ENCODE data around the gene WNT11. TPM values are rescaled to one million over a fixed set of nuclear protein-coding genes. Genes with fewer than 3 reads are reported as not detected.
"Not testable (repeated sequence)": the region's sequence is repeated elsewhere in the genome, so short reads cannot be mapped to it uniquely, and the experiment has no call there.

The WNT11 gene
- total RNA-seq, 4 donors from 2014 or later: 0.13 to 3.2 (median 0.38) TPM

- H3K9me3 ChIP-seq: no peaks in the 10 kb centered on the region
- DNase-seq: no peak
- no peak overlapping the region for H3K27ac ChIP-seq
- no peak overlapping the region for H3K4me3 ChIP-seq
- no peak for TF ChIP-seq POLR2A (IDR thresholded peaks at IDR 0.05)
- no peak for TF ChIP-seq CTCF (IDR thresholded peaks at IDR 0.05)
- no peaks in the 10 kb centered on the region for H3K36me3 ChIP-seq
- WGBS, 2 donors: 87 to 100% methylated on average over 2 to 6 of the region's 13 CpGs
- intact Hi-C loops (cut with DNase I): no loop called here
- peaks cover 0 to 62% (median 11%) of the 10 kb centered on the region in 4 donors for H3K27me3 ChIP-seq
- H3K4me1 ChIP-seq: peaks cover 23 to 31% (median 26%) of the 10 kb centered on the region in 3 donors
Measured at GRCh38 chr11:76203131-76203925, 3.0 kb downstream of the WNT11 start.

GRCh38 chr11:76201672-76202412 is 4.5 kb downstream of the WNT11 start:
- peaks cover 0 to 47% (median 9%) of the 10 kb centered on the region in 4 donors for H3K27me3 ChIP-seq
- TF ChIP-seq POLR2A (IDR thresholded peaks at IDR 0.05) (no peak), CTCF (IDR thresholded peaks at IDR 0.05) (no peak)
- no peak overlapping the region for H3K27ac ChIP-seq
- H3K4me3 ChIP-seq: no peak overlapping the region
- no peaks in the 10 kb centered on the region for H3K9me3 ChIP-seq
- H3K36me3 ChIP-seq: no peaks in the 10 kb centered on the region
- DNase-seq: no peak
- intact Hi-C loops (cut with DNase I): no loop called here
- WGBS, 2 donors: 80% methylated on average over 2 to 6 of the region's 11 CpGs
- peaks cover 10 to 17% (median 12%) of the 10 kb centered on the region in 3 donors for H3K4me1 ChIP-seq

- Histone ChIP-seq H3K27ac (no peak overlapping the region), H3K27me3 (peaks cover 0 to 39% (median 6%) of the 10 kb centered on the region in 4 donors), H3K9me3 (no peaks in the 10 kb centered on the region), H3K4me1 (peaks cover 4 to 9% (median 4%) of the 10 kb centered on the region in 3 donors), H3K4me3 (no peak overlapping the region), H3K36me3 (no peaks in the 10 kb centered on the region)
- DNase-seq: no peak
- TF ChIP-seq POLR2A (IDR thresholded peaks at IDR 0.05) (no peak), CTCF (IDR thresholded peaks at IDR 0.05) (no peak)
- WGBS, 2 donors: 89 to 95% methylated on average over 2 to 5 of the region's 10 CpGs
- intact Hi-C loops (cut with DNase I): no loop called here
Measured at GRCh38 chr11:76201056-76201455, 5.2 kb downstream of the WNT11 start.

- no peak overlapping the region for H3K4me3 ChIP-seq
- peaks cover 0 to 31% (median 3%) of the 10 kb centered on the region in 4 donors for H3K27me3 ChIP-seq
- no peaks in the 10 kb centered on the region for H3K9me3 ChIP-seq
- no peak overlapping the region for H3K27ac ChIP-seq
- H3K36me3 ChIP-seq: no peaks in the 10 kb centered on the region
- H3K4me1 ChIP-seq: peaks cover 0 to under 1% (median 0%) of the 10 kb centered on the region in 3 donors
- WGBS, 2 donors: 84 to 85% methylated on average over 16 of the region's 28 CpGs
- DNase-seq: no peak
- intact Hi-C loops (cut with DNase I): no loop called here
- TF ChIP-seq CTCF (IDR thresholded peaks at IDR 0.05): no peak
- TF ChIP-seq POLR2A (IDR thresholded peaks at IDR 0.05): no peak
Measured at GRCh38 chr11:76200006-76200940, 6.0 kb downstream of the WNT11 start.

- H3K9me3 ChIP-seq; H3K4me3 ChIP-seq; H3K4me1 ChIP-seq; H3K36me3 ChIP-seq; DNase-seq; H3K27ac ChIP-seq; intact Hi-C loops (cut with DNase I): not testable (repeated sequence)
- 77 to 94% methylated on average over 4 to 6 of the region's 6 CpGs for WGBS, 2 donors
- H3K27me3 ChIP-seq: peaks cover 0 to 15% (median 0%) of the 10 kb centered on the region in 4 donors
Measured at GRCh38 chr11:76198691-76199090, 7.6 kb downstream of the WNT11 start.

Measured in esophagus squamous epithelium (tissue), 5 donors.